Breast epithelium (tissue), 4 donors: Measurements from ENCODE around the gene SIT1. TPM values are rescaled to one million over a fixed set of nuclear protein-coding genes. Genes with fewer than 3 reads are reported as not detected.
"Not testable (repeated sequence)": the region's sequence is repeated elsewhere in the genome, so short reads cannot be mapped to it uniquely, and the experiment has no call there.

Experiments
- DNase-seq, 2 donors: peaks; one replicate each; pipeline ENCODE4 v3.0.0-alpha.2; 2019; ENCODE audit warnings: low spot score in 2 of 2
- H3K27ac ChIP-seq, 2 donors: fragments of 200-600 bp; sonication (generic) in 1 of 2; one replicate each; pipeline ENCODE4 v1.5.1; 2016 to 2019; ENCODE audit warnings: mild to moderate bottlenecking in 1 of 2
- H3K27me3 ChIP-seq, 2 donors: fragments of 200-600 bp; sonication (generic) in 1 of 2; one replicate each; pipeline versions ENCODE4 v1.5.1 to v1.6.0; 2017 to 2019; ENCODE audit warnings: control low read depth in 1 of 2, mild to moderate bottlenecking in 1 of 2
- H3K36me3 ChIP-seq: fragments of 200-600 bp; one replicate; pipeline ENCODE4 v1.5.1; 2019
- H3K4me1 ChIP-seq, 2 donors: fragments of 200-600 bp; sonication (generic); one replicate each; pipeline ENCODE4 v1.5.1; 2016 to 2019; ENCODE audit warnings: control low read depth in 1 of 2
- H3K4me3 ChIP-seq, 3 donors: fragments of 200-600 bp; sonication (generic); 1 replicate in 2 of 3; 2 replicates in 1 of 3; pipeline ENCODE4 v1.5.1; 2016 to 2019; ENCODE audit warnings: mild to moderate bottlenecking in 3 of 3, moderate library complexity in 2 of 3
- H3K9me3 ChIP-seq, 2 donors: fragments of 200-600 bp; sonication (generic) in 1 of 2; one replicate each; pipeline ENCODE4 v1.5.1; 2016 to 2019; ENCODE audit warnings: control low read depth in 1 of 2
- CTCF ChIP-seq, 3 donors: fragments of 450-650 bp; IDR thresholded peaks; one replicate each; pipeline ENCODE4 v1.5.1; 2016 to 2017; ENCODE audit warnings: antibody characterized with exemption in 3 of 3, mild to moderate bottlenecking in 3 of 3, moderate library complexity in 3 of 3
- POLR2A ChIP-seq: fragments of 450-650 bp; IDR thresholded peaks from one replicate; pipeline ENCODE4 v1.6.1; 2016; ENCODE audit warnings: antibody characterized with exemption, mild to moderate bottlenecking, moderate library complexity
- POLR2AphosphoS5 ChIP-seq, 3 donors: sonication (generic); formaldehyde crosslinking; IDR thresholded peaks; one replicate each; pipeline ENCODE4 v1.6.1; 2017; ENCODE audit warnings: antibody characterized with exemption in 3 of 3
- intact Hi-C: fragments of 100-400 bp; cut with DNase I; formaldehyde crosslinking; loops from one replicate; pipeline ENCODE4 v1.15.1; 2023; ENCODE audit warnings: low total_unique reads
- total RNA-seq, 3 donors: library from RNA; depleted of rRNA; stranded (reverse); fragments of >200 nt; gene quantifications; one replicate each; pipeline ENCODE4 v1.1.0, GENCODE V29; 2016

The SIT1 gene
- total RNA-seq, 3 donors from 2014 or later = 1.2 to 3.2 (median 1.3) TPM

GRCh38 chr9:35649431-35650340 is 1.0 kb downstream of the SIT1 start:
- intact Hi-C loops = loop anchor here (5.0 kb wide), 1 partner anchor 42 kb away; the partner anchor contains the start of gene TESK1
- no peak for DNase-seq
- Histone ChIP-seq H3K4me3 (peak overlapping the region in 2 of 3 donors; percentile 3 to 7), H3K27ac (peak overlapping the region in 1 of 2 donors; percentile 30), H3K4me1 (no peaks in the 10 kb centered on the region), H3K36me3 (no peaks in the 10 kb centered on the region), H3K9me3 (no peaks in the 10 kb centered on the region), H3K27me3 (no peaks in the 10 kb centered on the region)
- TF ChIP-seq POLR2A (no peak), CTCF (IDR thresholded peaks at IDR 0.05) (no peak), POLR2AphosphoS5 (IDR thresholded peaks at IDR 0.05) (no peak)

- Histone ChIP-seq H3K27me3 (no peaks in the 10 kb centered on the region), H3K27ac (peak overlapping the region; percentile 94 to 95), H3K9me3 (no peaks in the 10 kb centered on the region), H3K36me3 (no peaks in the 10 kb centered on the region), H3K4me1 (no peaks in the 10 kb centered on the region), H3K4me3 (peak overlapping the region; percentile 52 to 79 (median 63))
- peak; percentile 92 to 94 for DNase-seq
- intact Hi-C loops = no loop called here
- TF ChIP-seq POLR2A (peak; percentile 63), POLR2AphosphoS5 (IDR thresholded peaks at IDR 0.05) (peak; percentile 88 to 93 (median 89)), CTCF (IDR thresholded peaks at IDR 0.05) (peak; percentile 88 to 95 (median 95))
Measured at GRCh38 chr9:35646533-35647265, 4.0 kb downstream of the SIT1 start.

- Histone ChIP-seq H3K9me3 (no peaks in the 10 kb centered on the region), H3K36me3 (no peaks in the 10 kb centered on the region), H3K27ac (peak overlapping the region; percentile 94 to 95), H3K4me3 (peak overlapping the region; percentile 52 to 79 (median 63)), H3K27me3 (no peaks in the 10 kb centered on the region), H3K4me1 (no peaks in the 10 kb centered on the region)
- intact Hi-C loops = no loop called here
- DNase-seq = peak; percentile 63 to 72
- TF ChIP-seq POLR2A (no peak), POLR2AphosphoS5 (IDR thresholded peaks at IDR 0.05) (no peak), CTCF (IDR thresholded peaks at IDR 0.05) (no peak)
Measured at GRCh38 chr9:35646153-35646532, 4.6 kb downstream of the SIT1 start.

- not testable (repeated sequence) for H3K36me3 ChIP-seq
- peak overlapping the region; percentile 94 to 95 for H3K27ac ChIP-seq
Measured at GRCh38 chr9:35645736-35646135, 5.0 kb downstream of the SIT1 start.

GRCh38 chr9:35643046-35643445 is 7.7 kb downstream of the SIT1 start:
- H3K9me3 ChIP-seq = no peaks in the 10 kb centered on the region
- H3K36me3 ChIP-seq = no peaks in the 10 kb centered on the region
- DNase-seq = no peak
- no peak overlapping the region for H3K27ac ChIP-seq
- TF ChIP-seq CTCF (IDR thresholded peaks at IDR 0.05) (no peak), POLR2A (no peak), POLR2AphosphoS5 (IDR thresholded peaks at IDR 0.05) (no peak)
- intact Hi-C loops = no loop called here
- H3K27me3 ChIP-seq = no peaks in the 10 kb centered on the region
- no peaks in the 10 kb centered on the region for H3K4me1 ChIP-seq
- no peak overlapping the region for H3K4me3 ChIP-seq

More at GRCh38 chr9:35645736-35646135, 5.0 kb downstream of the SIT1 start:
- H3K9me3 ChIP-seq, H3K4me1 ChIP-seq, intact Hi-C loops, DNase-seq, H3K27me3 ChIP-seq: not testable (repeated sequence)
- peak overlapping the region; percentile 52 to 79 (median 63) for H3K4me3 ChIP-seq

- H3K4me3 ChIP-seq, H3K9me3 ChIP-seq, H3K27me3 ChIP-seq, H3K4me1 ChIP-seq, H3K36me3 ChIP-seq, intact Hi-C loops, DNase-seq, H3K27ac ChIP-seq: not testable (repeated sequence)
Measured at GRCh38 chr9:35641478-35641877, 9.3 kb downstream of the SIT1 start.

GRCh38 chr9:35640431-35640830 is 10.3 kb downstream of the SIT1 start:
- H3K27me3 ChIP-seq, H3K4me1 ChIP-seq, H3K27ac ChIP-seq, intact Hi-C loops, H3K9me3 ChIP-seq, DNase-seq, H3K4me3 ChIP-seq, H3K36me3 ChIP-seq: not testable (repeated sequence)
